Parathyroid adenoma (tissue), 2 donors: ENCODE results near the gene EIF6.

Experiments
- H2AFZ ChIP-seq: fragments of 300-600 bp; sonication (generic); one replicate; pipeline ENCODE4 v1.7.0; 2017; ENCODE audit warnings: antibody characterized with exemption, mild to moderate bottlenecking
- H3K27ac ChIP-seq: fragments of 300-600 bp; sonication (generic); one replicate; pipeline ENCODE4 v1.7.0; 2017
- H3K27me3 ChIP-seq: fragments of 300-600 bp; sonication (generic); one replicate; pipeline ENCODE4 v1.7.0; 2017; ENCODE audit warnings: low read length; ENCODE audit not compliant: control insufficient read depth, insufficient read depth
- H3K36me3 ChIP-seq: fragments of 300-600 bp; sonication (generic); one replicate; pipeline ENCODE4 v1.7.0; 2017; ENCODE audit warnings: low read length; ENCODE audit not compliant: control insufficient read depth, insufficient read depth
- H3K4me1 ChIP-seq: fragments of 300-600 bp; sonication (generic); one replicate; pipeline ENCODE4 v1.7.0; 2017; ENCODE audit warnings: control low read depth
- H3K4me2 ChIP-seq: fragments of 300-600 bp; sonication (generic); one replicate; pipeline ENCODE4 v1.7.0; 2017; ENCODE audit warnings: low read length
- H3K4me3 ChIP-seq: fragments of 300-600 bp; sonication (generic); one replicate; pipeline ENCODE4 v1.7.0; 2017; ENCODE audit warnings: low read depth, low read length
- H3K79me2 ChIP-seq: fragments of 300-600 bp; sonication (generic); one replicate; pipeline ENCODE4 v1.7.0; 2017; ENCODE audit warnings: control low read depth
- H3K9ac ChIP-seq: fragments of 300-600 bp; sonication (generic); one replicate; pipeline ENCODE4 v1.7.0; 2017; ENCODE audit warnings: mild to moderate bottlenecking
- H3K9me3 ChIP-seq: fragments of 300-600 bp; sonication (generic); one replicate; pipeline ENCODE4 v1.7.0; 2017; ENCODE audit warnings: low read length; ENCODE audit not compliant: control insufficient read depth
- TF ChIP-seq, protein P1 (sequence below): fragments of 300-600 bp; sonication (generic); IDR thresholded peaks from one replicate; pipeline ENCODE4 v1.7.0; 2017; ENCODE audit warnings: antibody characterized with exemption, mild to moderate bottlenecking
- donor health status: primary hyperparathyroidism.

EIF6 gene

DNA sequence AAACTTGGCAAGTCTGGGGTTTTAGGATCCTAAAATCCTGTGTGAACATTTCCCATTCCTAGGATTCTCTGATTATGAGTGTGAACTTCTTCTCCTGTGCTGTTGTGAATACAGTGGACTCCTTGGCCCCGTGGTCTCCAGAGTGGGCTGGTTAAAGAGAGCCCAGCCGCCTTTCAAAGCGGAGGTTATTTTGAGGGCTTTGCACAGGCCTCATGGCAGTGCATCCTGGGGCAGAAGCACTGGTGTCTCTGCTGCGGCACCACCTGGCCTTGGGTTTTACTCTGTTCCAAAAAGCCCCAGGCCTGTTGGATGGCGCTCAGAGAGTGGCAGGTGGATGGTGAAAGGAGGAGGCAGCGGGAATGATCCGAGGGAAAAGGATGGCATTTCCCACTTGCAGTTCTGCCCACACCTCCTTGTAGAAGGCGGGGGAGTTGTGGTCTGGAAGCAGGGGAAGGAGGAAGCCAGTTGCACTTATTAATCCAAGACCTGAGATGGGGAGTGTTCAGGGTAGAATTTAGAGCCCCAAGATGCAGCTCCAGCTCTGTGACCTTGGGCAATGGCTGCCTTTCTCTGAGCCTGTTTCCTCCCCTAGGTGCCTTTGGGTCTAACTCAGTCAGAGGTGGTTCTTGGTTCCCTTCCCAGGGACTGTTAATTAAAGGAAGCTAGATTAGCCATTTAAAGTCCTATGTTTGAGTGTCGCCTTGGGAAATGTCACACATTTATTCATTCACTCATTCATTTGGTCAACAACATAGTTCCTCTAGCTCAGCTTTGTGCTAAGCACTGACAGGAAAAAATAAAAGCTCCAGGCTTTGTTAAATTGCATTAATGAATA is 35.7 kb downstream of the EIF6 start:
- Histone ChIP-seq H3K27ac (no peak overlapping the region), H3K4me2 (no peak overlapping the region), H3K4me1 (no peaks in the 10 kb centered on the region), H3K9me3 (no peaks in the 10 kb centered on the region), H2AFZ (no peak overlapping the region), H3K27me3 (no peaks in the 10 kb centered on the region), H3K36me3 (no peaks in the 10 kb centered on the region), H3K79me2 (no peaks in the 10 kb centered on the region), H3K9ac (no peak overlapping the region), H3K4me3 (no peak overlapping the region)
- TF ChIP-seq, protein P1, sequence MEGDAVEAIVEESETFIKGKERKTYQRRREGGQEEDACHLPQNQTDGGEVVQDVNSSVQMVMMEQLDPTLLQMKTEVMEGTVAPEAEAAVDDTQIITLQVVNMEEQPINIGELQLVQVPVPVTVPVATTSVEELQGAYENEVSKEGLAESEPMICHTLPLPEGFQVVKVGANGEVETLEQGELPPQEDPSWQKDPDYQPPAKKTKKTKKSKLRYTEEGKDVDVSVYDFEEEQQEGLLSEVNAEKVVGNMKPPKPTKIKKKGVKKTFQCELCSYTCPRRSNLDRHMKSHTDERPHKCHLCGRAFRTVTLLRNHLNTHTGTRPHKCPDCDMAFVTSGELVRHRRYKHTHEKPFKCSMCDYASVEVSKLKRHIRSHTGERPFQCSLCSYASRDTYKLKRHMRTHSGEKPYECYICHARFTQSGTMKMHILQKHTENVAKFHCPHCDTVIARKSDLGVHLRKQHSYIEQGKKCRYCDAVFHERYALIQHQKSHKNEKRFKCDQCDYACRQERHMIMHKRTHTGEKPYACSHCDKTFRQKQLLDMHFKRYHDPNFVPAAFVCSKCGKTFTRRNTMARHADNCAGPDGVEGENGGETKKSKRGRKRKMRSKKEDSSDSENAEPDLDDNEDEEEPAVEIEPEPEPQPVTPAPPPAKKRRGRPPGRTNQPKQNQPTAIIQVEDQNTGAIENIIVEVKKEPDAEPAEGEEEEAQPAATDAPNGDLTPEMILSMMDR = no peak

DNA sequence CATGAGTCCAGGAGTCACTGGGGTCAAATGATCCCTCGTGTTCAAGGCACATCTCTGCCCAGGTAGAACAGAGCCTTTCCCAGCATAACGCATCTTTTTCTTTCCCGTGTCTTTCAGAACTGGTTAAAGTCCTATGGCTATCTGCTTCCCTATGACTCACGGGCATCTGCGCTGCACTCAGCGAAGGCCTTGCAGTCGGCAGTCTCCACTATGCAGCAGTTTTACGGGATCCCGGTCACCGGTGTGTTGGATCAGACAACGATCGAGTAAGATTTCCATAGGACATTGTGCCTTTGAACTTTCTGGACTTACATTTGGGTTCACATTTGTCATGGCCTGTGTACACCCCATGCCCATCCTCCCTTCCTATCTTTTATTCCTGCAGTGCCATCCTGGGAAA is 37.8 kb downstream of the EIF6 start:
- Histone ChIP-seq H3K4me2 (no peak overlapping the region), H3K4me1 (no peaks in the 10 kb centered on the region), H3K27ac (no peak overlapping the region), H2AFZ (no peak overlapping the region), H3K9ac (no peak overlapping the region), H3K9me3 (no peaks in the 10 kb centered on the region), H3K79me2 (no peaks in the 10 kb centered on the region), H3K4me3 (no peak overlapping the region), H3K36me3 (no peaks in the 10 kb centered on the region), H3K27me3 (no peaks in the 10 kb centered on the region)
- TF ChIP-seq, protein P1 = no peak

DNA sequence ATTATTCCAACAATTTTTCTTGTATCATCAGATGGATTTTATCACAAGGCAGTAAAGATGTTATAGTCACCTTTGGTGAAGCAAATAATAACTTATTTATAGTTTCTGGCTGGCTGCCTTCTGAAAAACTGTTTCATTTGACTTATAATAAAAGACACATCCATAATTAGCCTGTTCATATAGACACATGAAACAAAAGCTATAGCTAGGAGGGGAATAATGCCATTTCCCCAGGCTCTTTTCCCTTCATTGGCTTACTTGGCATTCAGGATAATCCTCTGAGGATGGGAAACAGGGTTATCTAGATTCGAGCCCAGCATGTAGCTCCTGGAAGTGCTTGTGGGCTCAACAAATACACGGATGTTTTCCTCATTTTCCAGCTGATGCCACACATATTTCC is 40.6 kb downstream of the EIF6 start:
- TF ChIP-seq, protein P1 = no peak
- H3K27me3 ChIP-seq = no peaks in the 10 kb centered on the region
- no peak overlapping the region for H3K9ac ChIP-seq
- H3K79me2 ChIP-seq = peaks cover 10% of the 10 kb centered on the region
- H3K4me3 ChIP-seq = no peak overlapping the region
- no peak overlapping the region for H3K27ac ChIP-seq
- no peaks in the 10 kb centered on the region for H3K4me1 ChIP-seq
- H3K4me2 ChIP-seq = no peak overlapping the region
- H3K9me3 ChIP-seq = no peaks in the 10 kb centered on the region
- no peak overlapping the region for H2AFZ ChIP-seq
- H3K36me3 ChIP-seq = no peaks in the 10 kb centered on the region

DNA sequence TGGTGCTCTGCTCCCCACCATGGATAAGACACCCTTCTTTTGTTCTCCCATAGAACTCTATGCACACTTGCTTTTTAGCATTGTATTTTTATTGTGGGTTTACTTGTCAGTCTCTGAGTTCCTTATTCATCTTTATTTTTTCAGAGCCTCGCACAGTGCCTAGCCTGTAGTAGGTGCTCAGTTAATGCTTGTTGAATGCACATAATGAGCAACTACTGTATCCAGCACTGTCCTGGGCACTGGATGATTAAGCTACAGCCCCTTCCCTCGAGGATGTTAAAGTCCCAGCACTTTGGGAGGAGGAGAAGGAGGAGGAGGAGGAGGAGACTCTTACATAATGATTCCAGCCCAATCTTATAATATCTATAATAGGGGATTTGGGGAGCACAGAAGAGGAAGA is 41.3 kb downstream of the EIF6 start:
- no peaks in the 10 kb centered on the region for H3K9me3 ChIP-seq

More for the DNA sequence above, 41.3 kb downstream of the EIF6 start:
- Histone ChIP-seq H3K27me3 (no peaks in the 10 kb centered on the region), H3K4me2 (no peak overlapping the region), H2AFZ (no peak overlapping the region), H3K9ac (no peak overlapping the region), H3K27ac (no peak overlapping the region), H3K79me2 (peaks cover 10% of the 10 kb centered on the region), H3K36me3 (no peaks in the 10 kb centered on the region), H3K4me3 (no peak overlapping the region), H3K4me1 (no peaks in the 10 kb centered on the region)
- TF ChIP-seq, protein P1 = no peak
